ENCODE data around the gene SARDH.

Gene SARDH

DNA sequence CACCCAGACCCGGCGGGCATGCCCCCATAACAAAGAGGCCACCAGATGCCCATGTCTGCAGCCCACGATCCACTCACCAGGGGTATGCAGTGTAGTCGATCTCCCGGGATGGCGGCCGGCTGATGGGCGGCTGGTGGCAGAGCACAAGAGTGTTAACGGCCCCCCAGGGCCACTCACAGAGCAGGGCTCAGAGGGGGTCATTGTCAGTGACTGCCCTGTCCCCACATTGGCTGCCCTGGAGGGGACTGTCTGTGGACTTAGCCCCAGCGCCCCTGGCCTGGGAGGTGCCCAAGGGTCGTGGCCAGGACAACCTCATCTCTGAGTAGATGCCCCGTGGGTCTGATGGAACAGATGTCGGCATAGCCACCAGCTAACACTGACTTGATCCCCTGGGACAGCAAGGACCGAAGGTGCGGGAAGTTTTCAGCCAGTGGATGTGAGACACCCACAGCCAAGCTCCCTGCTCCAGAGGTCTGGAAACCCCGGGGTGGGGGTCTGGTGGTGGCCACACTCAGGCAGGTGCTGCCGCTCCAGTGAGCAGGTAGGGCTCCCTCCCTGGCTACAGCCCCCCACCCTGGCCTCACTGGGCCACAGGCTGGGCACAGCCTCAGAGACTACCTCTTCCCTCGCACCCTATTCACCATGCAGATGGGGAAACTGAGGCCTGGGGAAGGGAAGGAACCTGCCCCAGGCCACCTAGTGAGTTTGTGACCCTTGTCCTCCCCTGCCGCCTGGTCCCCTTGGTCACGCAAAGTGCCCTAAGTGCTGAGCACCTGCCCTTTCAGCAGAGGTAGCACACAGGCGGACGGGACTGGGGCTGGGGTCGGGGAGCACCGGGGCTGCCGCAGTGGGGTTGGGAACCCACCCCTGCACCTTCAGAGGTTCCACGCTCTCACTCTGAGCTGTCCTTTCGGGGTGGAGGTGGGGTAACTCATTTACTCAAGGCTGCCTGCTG is 38.1 kb upstream of the SARDH start:
- H3K4me1 ChIP-seq (ENCODE audit: control insufficient read depth in 2 of 2, insufficient read depth in 2 of 2, low read length in 2 of 2), result no peaks in the 10 kb centered on the region
- no peak overlapping the region for H3K4me3 ChIP-seq (ENCODE audit: low read length in 2 of 2)
- peaks cover 0 to 2% of the 10 kb centered on the region in 2 donors for H3K9me3 ChIP-seq (ENCODE audit: control insufficient read depth in 2 of 2, low read length in 2 of 2)
- peaks cover 24 to 50% of the 10 kb centered on the region in 2 donors for H3K36me3 ChIP-seq (ENCODE audit: control insufficient read depth in 2 of 2, insufficient read depth in 2 of 2, low read length in 2 of 2)
- no peak overlapping the region for H3K27ac ChIP-seq (ENCODE audit: low read depth in 2 of 2, low read length in 2 of 2)
- no peak overlapping the region for H3K9ac ChIP-seq (ENCODE audit: low read depth in 1 of 2, low read length in 2 of 2)
- H3K27me3 ChIP-seq (ENCODE audit: control insufficient read depth in 2 of 2, insufficient read depth in 2 of 2, low read length in 2 of 2), result no peaks in the 10 kb centered on the region

GRCh38 chr9:133775291-133775690 is 37.1 kb upstream of the SARDH start:
- Histone ChIP-seq H3K27me3 (ENCODE audit: control insufficient read depth in 2 of 2, insufficient read depth in 2 of 2, low read length in 2 of 2) (no peaks in the 10 kb centered on the region), H3K27ac (ENCODE audit: low read depth in 2 of 2, low read length in 2 of 2) (no peak overlapping the region), H3K9me3 (ENCODE audit: control insufficient read depth in 2 of 2, low read length in 2 of 2) (peaks cover 0 to 2% of the 10 kb centered on the region in 2 donors), H3K4me3 (ENCODE audit: low read length in 2 of 2) (no peak overlapping the region), H3K4me1 (ENCODE audit: control insufficient read depth in 2 of 2, insufficient read depth in 2 of 2, low read length in 2 of 2) (no peaks in the 10 kb centered on the region), H3K36me3 (ENCODE audit: control insufficient read depth in 2 of 2, insufficient read depth in 2 of 2, low read length in 2 of 2) (peaks cover 24 to 51% of the 10 kb centered on the region in 2 donors), H3K9ac (ENCODE audit: low read depth in 1 of 2, low read length in 2 of 2) (no peak overlapping the region)

- H3K27ac ChIP-seq (ENCODE audit: low read depth in 2 of 2, low read length in 2 of 2), result no peak overlapping the region
- H3K27me3 ChIP-seq (ENCODE audit: control insufficient read depth in 2 of 2, insufficient read depth in 2 of 2, low read length in 2 of 2), result no peaks in the 10 kb centered on the region
- no peaks in the 10 kb centered on the region for H3K4me1 ChIP-seq (ENCODE audit: control insufficient read depth in 2 of 2, insufficient read depth in 2 of 2, low read length in 2 of 2)
- H3K9me3 ChIP-seq (ENCODE audit: control insufficient read depth in 2 of 2, low read length in 2 of 2), result peaks cover 0 to 2% of the 10 kb centered on the region in 2 donors
- peaks cover 24 to 54% of the 10 kb centered on the region in 2 donors for H3K36me3 ChIP-seq (ENCODE audit: control insufficient read depth in 2 of 2, insufficient read depth in 2 of 2, low read length in 2 of 2)
- H3K4me3 ChIP-seq (ENCODE audit: low read length in 2 of 2), result no peak overlapping the region
- no peak overlapping the region for H3K9ac ChIP-seq (ENCODE audit: low read depth in 1 of 2, low read length in 2 of 2)
These were observed 36.6 kb upstream of the SARDH start for GRCh38 chr9:133774799-133775198.

- H3K9me3 ChIP-seq (ENCODE audit: control insufficient read depth in 2 of 2, low read length in 2 of 2), result peaks cover 0 to 2% of the 10 kb centered on the region in 2 donors
- no peak overlapping the region for H3K27ac ChIP-seq (ENCODE audit: low read depth in 2 of 2, low read length in 2 of 2)
- peaks cover 24 to 50% of the 10 kb centered on the region in 2 donors for H3K36me3 ChIP-seq (ENCODE audit: control insufficient read depth in 2 of 2, insufficient read depth in 2 of 2, low read length in 2 of 2)
These were observed 35.9 kb upstream of the SARDH start for GRCh38 chr9:133773889-133774655.

DNA sequence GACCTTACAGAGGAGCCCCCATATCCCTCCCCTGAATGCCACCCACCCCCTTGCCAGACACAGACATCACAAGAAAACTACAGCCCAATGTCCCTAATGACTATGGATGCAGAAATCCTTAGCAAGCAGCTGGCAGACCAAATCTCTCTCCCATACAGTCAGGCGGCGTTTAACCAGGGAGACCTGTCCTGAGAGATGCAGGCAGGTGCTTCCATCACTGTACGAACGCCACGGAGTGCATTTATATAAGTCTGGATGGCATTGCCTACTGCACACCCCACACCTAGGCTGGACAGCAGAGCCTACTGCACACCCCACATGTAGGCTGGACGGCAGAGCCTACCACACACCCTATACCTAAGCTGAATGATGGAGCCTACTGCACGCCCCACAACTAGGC is 34.4 kb upstream of the SARDH start:
- Histone ChIP-seq H3K27ac (ENCODE audit: low read depth in 2 of 2, low read length in 2 of 2) (no peak overlapping the region), H3K9ac (ENCODE audit: low read depth in 1 of 2, low read length in 2 of 2) (no peak overlapping the region), H3K9me3 (ENCODE audit: control insufficient read depth in 2 of 2, low read length in 2 of 2) (peaks cover 0 to 4% of the 10 kb centered on the region in 2 donors), H3K27me3 (ENCODE audit: control insufficient read depth in 2 of 2, insufficient read depth in 2 of 2, low read length in 2 of 2) (no peaks in the 10 kb centered on the region), H3K36me3 (ENCODE audit: control insufficient read depth in 2 of 2, insufficient read depth in 2 of 2, low read length in 2 of 2) (peaks cover 31 to 56% of the 10 kb centered on the region in 2 donors), H3K4me3 (ENCODE audit: low read length in 2 of 2) (no peak overlapping the region), H3K4me1 (ENCODE audit: control insufficient read depth in 2 of 2, insufficient read depth in 2 of 2, low read length in 2 of 2) (no peaks in the 10 kb centered on the region)

More at GRCh38 chr9:133773889-133774655, 35.9 kb upstream of the SARDH start:
- Histone ChIP-seq H3K4me1 (ENCODE audit: control insufficient read depth in 2 of 2, insufficient read depth in 2 of 2, low read length in 2 of 2) (no peaks in the 10 kb centered on the region), H3K4me3 (ENCODE audit: low read length in 2 of 2) (no peak overlapping the region), H3K9ac (ENCODE audit: low read depth in 1 of 2, low read length in 2 of 2) (no peak overlapping the region), H3K27me3 (ENCODE audit: control insufficient read depth in 2 of 2, insufficient read depth in 2 of 2, low read length in 2 of 2) (no peaks in the 10 kb centered on the region)

DNA sequence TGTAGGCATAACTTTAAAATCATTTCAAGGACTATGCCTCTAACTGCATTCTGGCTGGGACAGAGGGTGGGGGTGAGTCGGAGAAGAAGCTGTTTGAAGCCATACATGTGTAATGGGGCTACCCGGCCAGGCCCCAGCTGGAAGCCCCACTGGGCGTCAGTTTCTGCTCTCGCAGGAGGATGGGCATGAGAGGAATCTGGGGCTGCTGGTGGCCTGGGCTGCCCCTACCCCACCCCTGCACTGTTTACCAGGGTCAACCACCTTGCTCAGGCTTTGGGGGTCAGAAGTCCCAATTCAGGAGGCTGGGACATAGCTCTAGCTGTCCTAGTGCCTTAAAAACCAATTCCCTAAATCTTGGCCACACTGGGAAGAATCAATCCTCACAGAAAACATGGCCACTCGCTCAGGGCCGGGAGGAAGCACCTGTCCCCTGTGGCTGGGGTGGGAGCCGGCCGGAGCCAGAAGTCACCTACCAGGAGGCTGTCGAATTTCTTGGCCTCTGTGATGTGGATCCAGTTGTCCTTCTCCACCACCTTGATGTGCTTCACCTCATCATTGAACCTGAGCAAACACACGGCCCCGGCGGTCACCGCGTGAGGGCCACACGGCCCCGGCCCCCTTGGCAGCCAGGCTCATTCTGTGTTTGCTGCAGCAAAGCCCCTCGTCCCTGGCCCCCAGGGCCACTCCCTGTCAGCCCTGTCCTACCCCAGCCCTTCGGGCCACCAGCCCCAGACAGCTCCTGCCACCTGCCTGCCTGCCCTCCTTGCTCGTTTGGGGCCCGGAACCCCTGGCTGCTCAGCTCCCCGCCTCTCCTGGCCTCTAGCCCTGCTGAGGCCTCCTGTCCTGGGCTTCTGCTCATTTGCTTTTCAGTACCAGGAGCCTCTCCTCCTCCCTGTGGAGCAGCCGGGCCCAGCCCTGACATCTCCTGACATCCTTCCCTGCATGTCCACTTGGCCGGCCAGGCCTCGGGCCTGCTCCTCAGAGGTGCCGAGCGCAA is 33.6 kb upstream of the SARDH start:
- H3K9ac ChIP-seq (ENCODE audit: low read depth in 1 of 2, low read length in 2 of 2), result no peak overlapping the region
- H3K27me3 ChIP-seq (ENCODE audit: control insufficient read depth in 2 of 2, insufficient read depth in 2 of 2, low read length in 2 of 2), result no peaks in the 10 kb centered on the region
- H3K9me3 ChIP-seq (ENCODE audit: control insufficient read depth in 2 of 2, low read length in 2 of 2), result peaks cover 0 to 6% of the 10 kb centered on the region in 2 donors
- H3K36me3 ChIP-seq (ENCODE audit: control insufficient read depth in 2 of 2, insufficient read depth in 2 of 2, low read length in 2 of 2), result peaks cover 29 to 60% of the 10 kb centered on the region in 2 donors
- H3K4me3 ChIP-seq (ENCODE audit: low read length in 2 of 2), result no peak overlapping the region
- H3K27ac ChIP-seq (ENCODE audit: low read depth in 2 of 2, low read length in 2 of 2), result no peak overlapping the region
- H3K4me1 ChIP-seq (ENCODE audit: control insufficient read depth in 2 of 2, insufficient read depth in 2 of 2, low read length in 2 of 2), result no peaks in the 10 kb centered on the region

DNA sequence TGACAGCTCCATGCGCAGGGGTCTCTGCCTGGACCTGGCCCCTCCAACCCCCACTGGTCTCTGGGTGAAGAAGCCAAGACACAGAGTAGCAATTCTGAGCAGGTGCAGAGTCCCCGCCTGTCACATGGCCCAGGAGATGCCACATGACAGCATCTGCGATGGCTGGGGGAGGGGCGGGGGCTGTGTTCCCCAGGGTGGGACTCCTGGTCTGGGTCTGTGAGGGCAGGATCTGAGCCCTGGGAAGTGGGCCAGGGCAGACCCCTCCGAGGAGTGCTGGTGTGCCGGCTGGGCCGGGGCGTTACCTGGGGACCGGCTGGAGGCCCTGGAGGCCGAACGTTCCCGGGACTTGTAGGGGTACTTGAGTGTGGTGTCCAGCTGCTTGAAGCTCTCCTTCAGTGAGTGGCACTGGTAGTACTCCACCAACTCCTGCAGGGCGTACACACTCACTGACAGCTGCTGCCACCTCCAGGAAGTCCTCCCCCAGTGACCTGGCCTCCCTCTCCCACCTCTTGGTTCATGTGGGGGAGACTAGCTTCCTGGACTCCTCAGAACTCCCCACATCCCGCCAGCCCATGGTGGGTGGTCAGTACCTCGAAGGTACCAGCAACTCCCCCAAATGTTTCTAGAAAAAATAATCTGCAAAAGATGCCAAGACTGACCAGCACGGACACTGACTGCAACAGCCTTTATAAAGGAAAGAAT is 32.1 kb upstream of the SARDH start:
- peaks cover 0 to 6% of the 10 kb centered on the region in 2 donors for H3K9me3 ChIP-seq (ENCODE audit: control insufficient read depth in 2 of 2, low read length in 2 of 2)
- no peak overlapping the region for H3K4me3 ChIP-seq (ENCODE audit: low read length in 2 of 2)
- peaks cover 29 to 47% of the 10 kb centered on the region in 2 donors for H3K36me3 ChIP-seq (ENCODE audit: control insufficient read depth in 2 of 2, insufficient read depth in 2 of 2, low read length in 2 of 2)
- H3K4me1 ChIP-seq (ENCODE audit: control insufficient read depth in 2 of 2, insufficient read depth in 2 of 2, low read length in 2 of 2), result no peaks in the 10 kb centered on the region
- H3K9ac ChIP-seq (ENCODE audit: low read depth in 1 of 2, low read length in 2 of 2), result no peak overlapping the region
- H3K27me3 ChIP-seq (ENCODE audit: control insufficient read depth in 2 of 2, insufficient read depth in 2 of 2, low read length in 2 of 2), result no peaks in the 10 kb centered on the region
- no peak overlapping the region for H3K27ac ChIP-seq (ENCODE audit: low read depth in 2 of 2, low read length in 2 of 2)

GRCh38 chr9:133769511-133770075 is 31.4 kb upstream of the SARDH start:
- Histone ChIP-seq H3K27me3 (ENCODE audit: control insufficient read depth in 2 of 2, insufficient read depth in 2 of 2, low read length in 2 of 2) (no peaks in the 10 kb centered on the region), H3K9ac (ENCODE audit: low read depth in 1 of 2, low read length in 2 of 2) (no peak overlapping the region), H3K36me3 (ENCODE audit: control insufficient read depth in 2 of 2, insufficient read depth in 2 of 2, low read length in 2 of 2) (peaks cover 23 to 41% of the 10 kb centered on the region in 2 donors), H3K4me1 (ENCODE audit: control insufficient read depth in 2 of 2, insufficient read depth in 2 of 2, low read length in 2 of 2) (no peaks in the 10 kb centered on the region), H3K4me3 (ENCODE audit: low read length in 2 of 2) (no peak overlapping the region), H3K27ac (ENCODE audit: low read depth in 2 of 2, low read length in 2 of 2) (no peak overlapping the region), H3K9me3 (ENCODE audit: control insufficient read depth in 2 of 2, low read length in 2 of 2) (peaks cover 0 to 6% of the 10 kb centered on the region in 2 donors)

Measured in mucosa of rectum (tissue), 2 donors.